OCI-LY3 (cell line): ENCODE data around the gene TSR1.

Experiments
- CTCF ChIP-seq: fragments of 200-600, 300-600 bp; sonication (generic); IDR thresholded peaks from 2 replicates; pipeline ENCODE4 v1.5.1; 2014; ENCODE audit warnings: antibody characterized with exemption, low read length, low read depth
- EZH2phosphoT487 ChIP-seq: fragments of 200-600 bp; shearing (Covaris generic); IDR thresholded peaks from 2 replicates; pipeline ENCODE4 v1.6.1; 2018; ENCODE audit warnings: antibody characterized with exemption, mixed run types, low read depth

- TF ChIP-seq CTCF (no peak), EZH2phosphoT487 (no peak)
Observed at GRCh38 chr17:2362881-2363280, 26.6 kb upstream of the TSR1 start.
